SU-DHL-6 (cell line): ENCODE measurements around the gene SULF2.

Experiments used
- CTCF ChIP-seq: fragments of 200-600 bp; sonication (generic); IDR thresholded peaks from one replicate; pipeline ENCODE4 v1.5.1; 2017; ENCODE audit warnings: antibody characterized with exemption, mild to moderate bottlenecking, low read length, moderate library complexity; ENCODE audit not compliant: insufficient read depth, poor library complexity, severe bottlenecking
- EZH2phosphoT487 ChIP-seq: fragments of 200-600 bp; sonication (generic), shearing (Covaris generic); conservative IDR thresholded peaks from 2 replicates; pipeline ENCODE4 v1.6.1; 2018; ENCODE audit warnings: mild to moderate bottlenecking, antibody characterized with exemption, low read length, moderate library complexity, mixed read lengths

DNA sequence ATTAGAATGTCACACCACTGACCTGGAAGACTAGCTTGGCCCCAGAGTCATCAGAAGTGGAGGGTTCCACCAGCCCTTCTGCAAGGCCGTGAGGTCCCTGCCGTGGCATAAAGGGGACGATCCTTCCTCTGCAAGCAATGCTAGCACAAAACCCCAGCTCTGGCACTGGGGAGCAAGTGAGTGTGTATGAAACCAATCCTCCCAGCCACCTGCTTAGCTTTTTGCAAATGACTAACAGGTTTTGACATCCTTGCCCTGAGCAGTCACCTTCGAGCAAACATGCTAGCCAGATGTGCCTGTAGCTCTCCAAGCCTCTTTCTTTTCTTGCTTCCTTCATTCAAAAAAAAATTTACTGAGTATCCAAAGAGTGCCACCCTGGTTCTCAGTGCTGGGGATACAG, 8.6 kb downstream of the SULF2 start:
- TF ChIP-seq CTCF = no peak
- TF ChIP-seq EZH2phosphoT487 = no peak
